Peyer's patch (tissue), 4 donors: ENCODE data around the gene HSPG2. TPM values are rescaled to one million over a fixed set of nuclear protein-coding genes. Genes with fewer than 3 reads are reported as not detected.
A peak's percentile ranks its signal among the peaks of the same experiment; 100 is the strongest.
"Not testable (repeated sequence)": the region's sequence is repeated elsewhere in the genome, so short reads cannot be mapped to it uniquely, and the experiment has no call there.

ENCODE experiments used
- DNase-seq, 3 donors: peaks; one replicate each; pipeline ENCODE4 v3.0.0-alpha.2; 2017 to 2019
- H3K27ac ChIP-seq, 4 donors: fragments of 200-600 bp; sonication (generic); one replicate each; pipeline ENCODE4 v1.5.1; 2016 to 2019
- H3K27me3 ChIP-seq, 2 donors: fragments of 200-600 bp; sonication (generic); one replicate each; pipeline ENCODE4 v1.5.1; 2019
- H3K36me3 ChIP-seq, 3 donors: fragments of 200-600 bp; sonication (generic); one replicate each; pipeline ENCODE4 v1.5.1; 2016 to 2019
- H3K4me1 ChIP-seq, 4 donors: fragments of 200-600 bp; sonication (generic); one replicate each; pipeline ENCODE4 v1.5.1; 2016 to 2019
- H3K4me3 ChIP-seq, 4 donors: fragments of 200-600 bp; sonication (generic); 1 replicate in 3 of 4; 2 replicates in 1 of 4; pipeline ENCODE4 v1.5.1; 2016 to 2019; ENCODE audit warnings: mild to moderate bottlenecking in 1 of 4
- H3K9me3 ChIP-seq, 4 donors: fragments of 200-600 bp; sonication (generic); one replicate each; pipeline ENCODE4 v1.5.1; 2016 to 2019; ENCODE audit warnings: mild to moderate bottlenecking in 1 of 4
- CTCF ChIP-seq, 6 experiments: fragments of 450-650 bp in 4 of 6; fragments of 200-600 bp in 2 of 6; sonication (generic) in 1 of 6; IDR thresholded peaks; one replicate each; pipeline ENCODE4 v1.5.1; 2017 to 2019; ENCODE audit warnings: antibody characterized with exemption in 6 of 6, mild to moderate bottlenecking in 3 of 6, moderate library complexity in 1 of 6
- POLR2A ChIP-seq, 2 donors: fragments of 450-650 bp; IDR thresholded peaks; one replicate each; pipeline ENCODE4 v1.5.1; 2017; ENCODE audit warnings: antibody characterized with exemption in 2 of 2, mild to moderate bottlenecking in 2 of 2, moderate library complexity in 2 of 2
- total RNA-seq, 4 donors: library from RNA; depleted of rRNA; stranded (reverse); fragments of >200 nt; gene quantifications; one replicate each; pipeline ENCODE4 v1.1.0, GENCODE V29; 2016

Gene HSPG2
- total RNA-seq, result 100 to 1,000 TPM in 3 of 4 donors, 10 to 100 TPM in 1; 68.7 to 199 (median 122) TPM

GRCh38 chr1:21937034-21937371 is at the start of gene HSPG2:
Gene HSPG2 (minus strand): TSS chr1:21937310. CDS start chr1:21937217, 93 bp downstream.
- DNase-seq, result no peak
- Histone ChIP-seq H3K9me3 (no peaks in the 10 kb centered on the region), H3K4me1 (peaks cover 0 to 65% (median 2%) of the 10 kb centered on the region in 4 donors), H3K36me3 (no peaks in the 10 kb centered on the region), H3K27ac (peak within 1 kb of the TSS; percentile 76 to 96 (median 88)), H3K27me3 (no peaks in the 10 kb centered on the region), H3K4me3 (peak within 1 kb of the TSS; percentile 55 to 86 (median 71))
- TF ChIP-seq POLR2A (IDR thresholded peaks at IDR 0.05) (peak in 1 of 2 donors; percentile 2), CTCF (IDR thresholded peaks at IDR 0.05) (no peak)

- DNase-seq, H3K36me3 ChIP-seq, H3K27me3 ChIP-seq, H3K27ac ChIP-seq, H3K4me3 ChIP-seq, H3K9me3 ChIP-seq, H3K4me1 ChIP-seq: not testable (repeated sequence)
Measured at GRCh38 chr1:21986386-21986785, 49.3 kb upstream of the HSPG2 start.

- not testable (repeated sequence) for H3K27ac ChIP-seq, H3K9me3 ChIP-seq, DNase-seq
Measured at GRCh38 chr1:21985893-21986292, 48.8 kb upstream of the HSPG2 start.

GRCh38 chr1:21983539-21983938 is 46.4 kb upstream of the HSPG2 start:
- not testable (repeated sequence) for H3K4me1 ChIP-seq, H3K9me3 ChIP-seq, DNase-seq, H3K27ac ChIP-seq, H3K4me3 ChIP-seq, H3K36me3 ChIP-seq, H3K27me3 ChIP-seq

More at GRCh38 chr1:21985893-21986292, 48.8 kb upstream of the HSPG2 start:
- not testable (repeated sequence) for H3K4me3 ChIP-seq, H3K27me3 ChIP-seq, H3K36me3 ChIP-seq, H3K4me1 ChIP-seq

- not testable (repeated sequence) for H3K4me1 ChIP-seq, H3K27me3 ChIP-seq, H3K27ac ChIP-seq, H3K36me3 ChIP-seq, H3K4me3 ChIP-seq, DNase-seq, H3K9me3 ChIP-seq
Measured at GRCh38 chr1:21982122-21982521, 45.0 kb upstream of the HSPG2 start.

- not testable (repeated sequence) for H3K4me1 ChIP-seq, H3K27me3 ChIP-seq, DNase-seq, H3K27ac ChIP-seq, H3K36me3 ChIP-seq, H3K4me3 ChIP-seq, H3K9me3 ChIP-seq
Measured at GRCh38 chr1:21981253-21981652, 44.1 kb upstream of the HSPG2 start.

GRCh38 chr1:21980515-21981220 is 43.6 kb upstream of the HSPG2 start:
- not testable (repeated sequence) for H3K4me3 ChIP-seq, H3K27ac ChIP-seq, H3K36me3 ChIP-seq, H3K27me3 ChIP-seq, H3K4me1 ChIP-seq, H3K9me3 ChIP-seq
- DNase-seq, result peak in 1 of 3 donors; percentile 55

- H3K9me3 ChIP-seq, H3K4me3 ChIP-seq, H3K27ac ChIP-seq, H3K36me3 ChIP-seq, H3K27me3 ChIP-seq, H3K4me1 ChIP-seq, DNase-seq: not testable (repeated sequence)
Measured at GRCh38 chr1:21978209-21978608, 41.1 kb upstream of the HSPG2 start.

GRCh38 chr1:21976703-21977239 is 39.7 kb upstream of the HSPG2 start, which contains the start of gene CELA3B:
Gene CELA3B (plus strand): TSS chr1:21977022. CDS start chr1:21977040, 18 bp downstream.
- H3K4me1 ChIP-seq, H3K36me3 ChIP-seq, DNase-seq, H3K27ac ChIP-seq, H3K9me3 ChIP-seq, H3K4me3 ChIP-seq, H3K27me3 ChIP-seq: not testable (repeated sequence)

GRCh38 chr1:21975296-21975695 is 38.2 kb upstream of the HSPG2 start:
- not testable (repeated sequence) for H3K9me3 ChIP-seq, DNase-seq, H3K36me3 ChIP-seq, H3K27me3 ChIP-seq, H3K27ac ChIP-seq, H3K4me3 ChIP-seq, H3K4me1 ChIP-seq

GRCh38 chr1:21974699-21975098 is 37.6 kb upstream of the HSPG2 start:
- not testable (repeated sequence) for H3K4me1 ChIP-seq, DNase-seq, H3K36me3 ChIP-seq, H3K27me3 ChIP-seq, H3K4me3 ChIP-seq, H3K27ac ChIP-seq, H3K9me3 ChIP-seq

- not testable (repeated sequence) for H3K27ac ChIP-seq, H3K4me1 ChIP-seq, DNase-seq, H3K27me3 ChIP-seq, H3K36me3 ChIP-seq, H3K9me3 ChIP-seq, H3K4me3 ChIP-seq
Measured at GRCh38 chr1:21973948-21974347, 36.8 kb upstream of the HSPG2 start.

- DNase-seq, H3K4me3 ChIP-seq, H3K4me1 ChIP-seq, H3K9me3 ChIP-seq, H3K27me3 ChIP-seq, H3K36me3 ChIP-seq: not testable (repeated sequence)
- H3K27ac ChIP-seq, result peak overlapping the region in 1 of 4 donors; percentile 72
Measured at GRCh38 chr1:21972973-21973441, 35.9 kb upstream of the HSPG2 start.

GRCh38 chr1:21970523-21970922 is 33.4 kb upstream of the HSPG2 start:
- not testable (repeated sequence) for H3K27ac ChIP-seq, H3K27me3 ChIP-seq, H3K4me3 ChIP-seq, H3K36me3 ChIP-seq, H3K9me3 ChIP-seq, DNase-seq, H3K4me1 ChIP-seq
